HG02571 (cell line): ENCODE data around the gene TJP3.

Experiments used
- ATAC-seq: cut with Tn5 transposase; IDR thresholded peaks from one replicate; pipeline ENCODE4 v1.9.1; 2021; ENCODE audit warnings: mild to moderate bottlenecking, moderate library complexity; ENCODE audit not compliant: unreplicated experiment

TJP3 gene

GRCh38 chr19:3670796-3671679, 37.1 kb upstream of the TJP3 start:
- ATAC-seq: no peak

- no peak for ATAC-seq
Measured at GRCh38 chr19:3671680-3672574, 36.3 kb upstream of the TJP3 start.

GRCh38 chr19:3672575-3672948, 35.6 kb upstream of the TJP3 start:
- no peak for ATAC-seq

- no peak for ATAC-seq
Measured at GRCh38 chr19:3672993-3673392, 35.2 kb upstream of the TJP3 start.

GRCh38 chr19:3673506-3674439, 34.4 kb upstream of the TJP3 start:
- no peak for ATAC-seq

GRCh38 chr19:3674784-3675543, 33.2 kb upstream of the TJP3 start:
- ATAC-seq: no peak

- ATAC-seq: no peak
Measured at GRCh38 chr19:3678188-3678587, 30.0 kb upstream of the TJP3 start.

GRCh38 chr19:3679138-3679537, 29.0 kb upstream of the TJP3 start:
- no peak for ATAC-seq

- ATAC-seq: no peak
Measured at GRCh38 chr19:3679581-3679980, 28.6 kb upstream of the TJP3 start.

GRCh38 chr19:3680939-3681338, 27.2 kb upstream of the TJP3 start:
- ATAC-seq: no peak

- ATAC-seq: no peak
Measured at GRCh38 chr19:3682286-3682685, 25.9 kb upstream of the TJP3 start.

- ATAC-seq: no peak
Measured at GRCh38 chr19:3682741-3683404, 25.3 kb upstream of the TJP3 start.

- no peak for ATAC-seq
Measured at GRCh38 chr19:3683405-3684053, 24.7 kb upstream of the TJP3 start.

GRCh38 chr19:3684054-3684816, 23.9 kb upstream of the TJP3 start:
- no peak for ATAC-seq

- ATAC-seq: no peak
Measured at GRCh38 chr19:3684817-3685410, 23.3 kb upstream of the TJP3 start.

- no peak for ATAC-seq
Measured at GRCh38 chr19:3687393-3687773, 20.8 kb upstream of the TJP3 start.

- ATAC-seq: no peak
Measured at GRCh38 chr19:3687774-3688706, 20.1 kb upstream of the TJP3 start.
